Measurements from ENCODE around the gene UNC13D.
"Not testable (repeated sequence)": the region's sequence is repeated elsewhere in the genome, so short reads cannot be mapped to it uniquely, and the experiment has no call there.

UNC13D gene

GRCh38 chr17:75822119-75822799, 21.9 kb downstream of the UNC13D start:
- peak in 3 of 56 donors; percentile 16 to 48 (median 28) for DNase-seq

DNA sequence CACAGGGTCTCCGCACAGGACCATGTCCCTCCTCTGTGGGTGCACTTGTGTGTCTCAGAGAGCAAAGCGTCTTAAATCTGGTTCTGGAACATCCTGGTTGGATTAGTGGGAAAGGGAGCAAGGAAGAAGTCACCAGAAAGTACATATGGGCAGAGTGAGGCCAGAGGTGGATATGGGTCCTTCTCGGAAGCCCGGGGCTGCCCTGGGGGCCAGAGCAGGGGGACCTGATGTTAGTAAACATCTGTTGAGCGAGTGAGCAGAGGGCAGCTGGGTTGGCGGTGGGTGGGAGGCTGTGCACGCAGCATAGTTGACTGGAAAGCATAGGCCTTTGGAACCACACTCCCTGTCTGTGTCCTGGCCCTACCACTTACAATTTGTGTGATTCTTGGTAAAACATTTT, 22.7 kb downstream of the UNC13D start:
- DNase-seq, result no peak

- DNase-seq, result no peak
Observed at GRCh38 chr17:75820094-75821080, 23.8 kb downstream of the UNC13D start.

DNA sequence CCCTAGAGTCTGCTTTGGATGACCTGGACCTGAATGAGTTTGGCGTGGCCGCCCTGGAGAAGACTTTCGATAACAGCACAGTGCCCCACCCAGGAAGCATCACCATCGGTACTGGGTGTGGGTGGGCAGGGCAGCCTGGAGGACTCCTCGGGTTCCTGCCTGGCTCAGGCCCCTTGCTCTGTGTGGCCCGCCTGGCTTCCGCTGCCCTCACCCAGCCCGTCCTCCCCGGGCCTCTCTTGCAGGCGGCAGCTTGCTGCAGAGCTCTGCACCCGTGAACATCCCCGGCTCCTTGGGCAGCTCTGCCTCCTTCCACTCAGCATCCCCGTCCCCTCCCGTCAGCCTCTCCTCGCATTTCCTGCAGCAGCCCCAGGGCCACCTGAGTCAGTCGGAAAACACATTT, 24.5 kb downstream of the UNC13D start:
- no peak for DNase-seq

DNA sequence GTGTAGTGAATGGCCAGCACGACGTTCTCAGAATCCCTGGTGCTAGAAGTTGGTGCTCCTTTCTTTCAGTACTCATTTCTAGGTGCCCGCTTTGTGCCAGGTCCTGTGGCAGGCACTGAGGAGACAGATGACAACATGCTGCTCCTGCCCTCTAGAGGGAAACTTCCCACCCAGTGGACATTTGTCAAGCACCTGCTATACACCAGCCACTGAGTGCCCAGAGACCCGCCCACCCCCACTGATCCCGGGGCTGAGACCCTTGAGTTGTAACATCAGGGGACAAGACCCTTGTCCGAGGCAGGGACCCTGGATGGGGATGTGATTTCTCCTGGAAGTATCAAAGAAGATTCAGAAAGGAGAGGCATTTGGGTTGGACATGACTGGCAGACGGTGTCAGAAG, 25.1 kb downstream of the UNC13D start:
- DNase-seq, result no peak

- no peak for DNase-seq
Observed at GRCh38 chr17:75818326-75818885, 25.8 kb downstream of the UNC13D start.

- no peak for DNase-seq
Observed at GRCh38 chr17:75817571-75817970, 26.6 kb downstream of the UNC13D start.

- no peak for DNase-seq
Observed at GRCh38 chr17:75816693-75817092, 27.5 kb downstream of the UNC13D start.

DNA sequence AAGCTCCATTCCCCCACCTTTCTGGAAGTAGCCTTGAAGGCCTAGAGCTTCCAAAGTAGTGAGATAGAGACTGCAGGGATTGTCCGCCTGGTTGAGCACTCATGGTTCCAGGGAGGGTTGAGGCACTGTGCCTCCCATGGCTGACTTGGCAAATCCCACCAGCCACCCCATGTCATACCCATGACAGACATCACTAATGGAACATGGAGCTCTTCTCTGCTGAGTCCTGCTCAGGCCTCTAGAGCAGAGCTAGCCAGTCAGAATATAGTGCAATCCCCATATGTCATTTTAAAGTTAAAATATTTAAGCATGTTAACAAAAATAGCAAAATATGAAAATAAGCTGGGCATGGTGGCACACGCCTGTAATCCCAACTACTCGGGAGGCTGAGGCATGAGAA, 28.8 kb downstream of the UNC13D start:
- DNase-seq, result no peak

DNA sequence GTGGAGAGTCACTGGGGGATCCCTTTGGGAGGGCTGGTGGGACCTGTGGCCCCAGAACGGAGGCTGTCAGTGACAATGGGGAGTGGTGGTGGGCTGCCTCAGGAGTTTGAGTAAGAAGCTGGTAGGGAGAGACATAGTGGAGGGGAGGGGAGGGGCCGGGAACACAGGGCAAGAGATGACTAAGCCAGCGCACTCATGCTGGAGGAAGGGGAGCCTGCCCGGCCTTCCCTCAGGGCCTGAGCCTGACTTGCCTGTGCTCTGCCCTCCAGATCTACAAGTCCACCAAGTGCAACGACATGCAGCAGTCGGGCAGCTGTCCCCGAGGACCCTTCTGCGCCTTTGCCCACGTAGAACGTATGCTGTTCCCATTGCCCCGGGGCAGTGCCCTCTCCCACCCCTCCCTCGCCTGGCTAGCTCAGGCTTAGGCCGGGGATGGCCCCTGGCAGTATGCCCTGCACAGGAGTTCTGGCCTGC, 29.3 kb downstream of the UNC13D start:
- no peak for DNase-seq

DNA sequence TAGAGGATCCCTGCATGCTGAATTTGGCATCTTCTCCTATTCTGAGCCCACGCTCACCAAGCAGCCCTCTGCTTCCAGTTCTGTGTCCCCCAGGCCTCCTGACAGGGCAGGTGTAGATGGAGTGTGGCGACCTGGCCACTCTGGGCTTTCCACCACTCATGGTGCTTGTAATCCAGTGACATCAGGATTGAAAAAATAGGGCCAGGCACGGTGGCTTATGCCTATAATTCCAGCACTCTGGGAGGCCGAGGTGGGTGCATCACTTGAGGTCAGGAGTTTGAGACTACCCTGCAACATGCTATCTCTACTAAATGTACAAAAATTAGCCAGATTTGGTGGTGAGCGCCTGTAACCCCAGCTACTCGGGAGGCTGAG, 30.2 kb downstream of the UNC13D start:
- no peak for DNase-seq

GRCh38 chr17:75813081-75814020, 30.9 kb downstream of the UNC13D start:
- DNase-seq, result no peak

DNA sequence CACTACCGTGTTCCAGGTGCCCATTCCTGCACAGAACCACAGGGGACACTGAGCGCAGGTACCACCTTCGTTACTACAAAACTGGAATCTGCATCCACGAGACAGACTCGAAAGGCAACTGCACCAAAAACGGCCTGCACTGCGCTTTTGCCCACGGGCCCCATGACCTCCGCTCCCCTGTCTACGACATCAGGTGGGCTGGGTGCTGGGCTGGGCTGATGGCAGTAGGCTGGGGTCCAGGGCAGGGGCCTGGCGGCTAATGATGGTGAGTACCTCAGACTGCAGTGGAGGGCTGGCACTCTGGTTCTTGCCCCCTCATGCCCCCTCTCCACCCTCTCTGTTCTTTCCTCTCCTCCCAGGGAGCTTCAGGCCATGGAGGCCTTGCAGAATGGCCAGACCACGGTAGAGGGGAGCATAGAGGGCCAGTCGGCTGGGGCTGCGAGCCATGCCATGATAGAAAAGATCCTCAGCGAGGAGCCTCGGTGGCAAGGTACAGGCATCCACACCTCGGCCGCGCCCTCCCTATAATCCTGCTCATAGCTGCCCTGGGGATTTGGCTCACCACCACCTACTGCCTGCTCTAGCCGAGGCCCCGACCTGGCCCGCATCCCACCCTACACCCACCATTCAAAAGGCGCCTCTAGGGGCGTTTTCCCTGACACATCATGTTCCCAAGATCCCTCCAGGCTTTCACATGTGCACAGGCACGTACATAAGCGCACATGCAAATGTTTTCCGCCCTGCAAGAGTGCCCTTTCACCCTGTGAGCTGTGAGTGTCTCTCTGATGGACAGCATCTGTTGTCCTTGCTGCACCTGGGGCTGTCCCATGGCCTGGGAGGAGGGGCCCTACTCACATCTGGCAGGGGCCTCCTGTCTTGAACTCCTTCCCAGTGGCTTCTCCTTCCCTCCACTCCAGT, 31.8 kb downstream of the UNC13D start:
- no peak for DNase-seq

GRCh38 chr17:75811174-75811573, 33.0 kb downstream of the UNC13D start:
- no peak for DNase-seq

- not testable (repeated sequence) for DNase-seq
Observed at GRCh38 chr17:75810756-75811155, 33.4 kb downstream of the UNC13D start.

DNA sequence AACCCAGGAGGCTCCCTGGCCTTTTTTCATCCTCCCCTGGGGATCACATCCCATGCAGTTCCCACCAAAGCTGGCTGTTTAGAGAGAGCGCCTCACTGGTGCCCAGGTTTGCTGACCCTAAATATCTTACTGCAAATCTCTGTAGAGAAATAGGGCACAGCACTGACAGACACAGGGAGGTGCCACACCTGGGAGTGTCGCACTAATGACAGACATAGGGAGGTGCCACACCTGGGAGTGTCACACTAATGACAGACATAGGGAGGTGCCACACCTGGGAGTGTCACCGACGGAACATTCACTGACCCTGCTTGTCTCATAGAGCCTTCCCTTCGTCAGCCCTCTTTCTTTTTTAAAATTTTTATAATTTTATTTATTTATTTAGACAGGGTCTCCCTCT, 34.0 kb downstream of the UNC13D start:
- DNase-seq, result no peak

- DNase-seq, result no peak
Observed at GRCh38 chr17:75809631-75810111, 34.5 kb downstream of the UNC13D start.

DNA sequence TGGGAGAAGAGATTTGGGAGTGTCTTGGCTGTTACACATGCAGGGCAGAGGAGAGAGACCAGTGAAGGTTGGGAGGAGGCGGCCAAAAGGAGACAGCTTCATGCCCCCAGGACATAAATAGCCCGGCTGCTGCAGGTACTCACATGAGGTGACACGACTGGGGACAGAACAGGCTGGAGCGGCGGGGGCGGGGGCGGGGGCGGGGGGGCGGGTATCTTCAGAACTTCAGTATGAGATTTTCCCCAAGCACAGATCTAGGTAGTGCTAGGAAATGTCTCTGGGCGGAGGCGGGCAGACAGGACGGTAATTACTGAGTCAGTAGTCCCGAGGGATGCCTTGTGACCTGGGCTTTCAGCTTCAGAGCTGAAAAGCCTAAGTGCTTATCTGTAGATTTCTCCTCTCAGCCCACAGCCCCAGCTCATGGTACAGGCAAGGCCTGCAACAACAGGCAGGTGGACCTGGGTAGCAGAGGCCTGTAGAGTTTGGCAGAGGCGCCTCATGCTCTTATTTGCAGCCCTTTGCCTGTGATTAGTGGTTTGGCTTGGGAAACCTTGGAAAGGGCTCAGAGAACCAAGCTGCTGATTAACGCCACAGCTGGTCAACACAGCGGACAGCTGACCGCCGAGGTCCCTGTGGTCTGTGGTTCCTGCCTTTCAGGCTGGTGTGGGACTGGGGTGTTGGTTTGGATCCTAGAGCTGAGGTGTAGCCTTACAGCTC, 35.1 kb downstream of the UNC13D start:
- no peak for DNase-seq

GRCh38 chr17:75808549-75808904, 35.7 kb downstream of the UNC13D start:
- DNase-seq, result no peak

Data from nucleus accumbens (tissue), 56 donors.